Activated CD4-positive, alpha-beta T cell treated with anti-CD3 and anti-CD28 coated beads for 4 hours (primary cell): Measurements from ENCODE around the gene PABPC1L.

Experiments
- DNase-seq, 2 donors: peaks; one replicate each; pipeline ENCODE4 v3.0.0-alpha.2; 2020

Gene PABPC1L

DNA sequence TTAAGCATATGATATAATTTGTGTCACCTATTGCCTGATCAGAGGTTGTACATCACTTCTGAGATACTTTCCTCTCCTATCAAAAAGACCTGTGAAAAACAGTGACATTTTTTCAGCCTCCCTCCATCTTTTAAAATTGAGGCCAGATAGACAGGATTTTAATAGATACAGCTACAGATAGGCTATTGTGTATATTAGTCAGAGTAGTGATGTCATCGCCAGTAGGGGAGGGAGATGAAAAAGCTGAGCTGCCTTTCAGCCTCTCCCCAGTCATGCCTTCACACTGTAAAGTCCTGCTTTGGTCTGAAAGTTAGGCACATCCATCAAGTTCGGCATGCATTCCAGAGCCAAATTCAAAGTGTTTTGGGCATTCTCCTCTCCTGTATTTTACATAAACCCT lies 7.9 kb upstream of the PABPC1L start:
- DNase-seq: peak in 1 of 2 donors; percentile 21

DNA sequence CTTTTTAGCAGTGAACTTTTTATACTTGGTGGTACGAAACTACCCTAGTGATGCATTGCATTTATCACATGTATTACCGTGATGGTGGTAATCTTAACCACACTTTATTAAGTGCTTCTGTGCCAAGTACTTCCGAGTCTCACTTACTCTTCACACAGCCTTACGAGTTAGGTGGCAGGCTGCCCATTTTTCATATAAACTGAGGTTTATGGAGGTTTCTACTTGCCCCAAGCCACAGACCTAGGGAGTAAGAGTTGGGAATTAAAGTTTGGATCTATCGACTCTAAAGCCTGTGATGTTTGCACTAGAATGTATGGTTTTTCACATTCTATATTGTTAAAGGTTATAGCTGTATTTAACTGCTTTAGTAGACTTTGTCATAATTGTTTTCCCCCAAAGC lies 5.5 kb upstream of the PABPC1L start:
- DNase-seq: no peak

DNA sequence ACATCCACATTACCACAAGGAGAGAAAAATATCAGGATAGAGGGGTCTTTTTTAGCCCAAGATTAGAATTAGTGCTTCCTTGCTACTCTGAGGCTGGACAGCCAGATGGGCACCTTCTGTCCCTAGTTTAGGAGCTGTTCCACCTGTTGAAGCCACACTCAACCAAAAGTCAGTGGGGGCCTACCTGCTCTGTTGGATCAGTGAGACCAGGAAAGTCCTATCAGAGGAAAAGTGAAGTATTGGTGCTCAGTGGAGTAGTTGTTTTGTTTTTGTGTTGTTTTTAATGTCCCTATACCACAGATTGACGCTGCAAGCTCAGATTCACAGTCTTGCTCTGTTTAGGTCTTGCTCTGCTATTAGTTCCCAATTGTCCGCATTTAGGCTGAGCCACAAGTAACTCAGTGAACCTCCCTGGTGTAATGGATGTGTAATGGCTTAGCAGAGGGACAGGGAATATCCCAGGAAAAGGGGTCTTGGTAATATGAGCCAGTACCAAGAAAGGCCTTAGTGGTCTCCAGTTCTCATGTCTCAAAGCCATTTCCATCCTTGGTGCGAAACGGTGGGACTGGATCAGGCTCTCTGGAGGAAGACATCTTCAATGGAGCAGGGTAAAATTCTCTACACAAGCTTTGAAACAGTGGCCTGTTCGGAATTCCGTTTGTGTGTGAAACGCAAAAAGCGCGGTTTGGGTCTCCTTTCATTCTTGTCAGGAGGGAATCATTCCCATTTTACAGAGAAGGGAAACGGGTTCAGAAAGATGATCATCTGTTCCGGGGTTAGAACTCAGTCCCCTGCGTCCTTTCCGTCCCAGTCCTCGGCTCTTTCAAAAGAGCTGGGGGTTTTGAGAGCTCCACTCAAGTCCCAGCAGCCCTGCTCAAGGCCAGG lies 631 bp upstream of the PABPC1L start:
- no peak for DNase-seq

DNA sequence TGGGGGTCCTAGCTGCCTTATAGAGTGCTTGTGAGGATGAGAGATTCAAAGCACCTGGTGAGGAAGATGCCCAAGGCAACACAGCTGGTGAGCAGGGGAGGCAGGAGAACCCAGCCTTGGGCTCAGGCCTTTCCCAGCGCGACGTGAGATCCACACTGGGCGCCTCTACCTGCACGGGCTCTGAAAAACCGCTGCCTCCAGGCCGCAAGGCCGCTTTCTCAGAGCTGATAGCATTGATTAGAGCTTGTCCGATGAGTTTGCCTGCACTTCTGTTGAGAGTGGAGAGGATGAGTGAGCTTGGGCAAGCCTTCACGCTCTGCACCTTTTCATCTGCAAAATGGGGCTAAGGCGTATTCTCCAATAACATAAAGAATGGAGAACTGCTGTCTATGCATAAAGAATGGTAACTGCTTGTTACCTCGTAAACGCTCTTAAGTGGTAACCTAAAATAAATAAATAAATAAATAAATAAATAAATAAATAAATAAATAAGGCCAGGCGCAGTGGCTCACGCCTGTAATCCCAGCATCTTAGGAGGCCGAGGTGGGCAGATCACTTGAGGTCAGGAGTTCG lies 916 bp downstream of the PABPC1L start:
- no peak for DNase-seq

DNA sequence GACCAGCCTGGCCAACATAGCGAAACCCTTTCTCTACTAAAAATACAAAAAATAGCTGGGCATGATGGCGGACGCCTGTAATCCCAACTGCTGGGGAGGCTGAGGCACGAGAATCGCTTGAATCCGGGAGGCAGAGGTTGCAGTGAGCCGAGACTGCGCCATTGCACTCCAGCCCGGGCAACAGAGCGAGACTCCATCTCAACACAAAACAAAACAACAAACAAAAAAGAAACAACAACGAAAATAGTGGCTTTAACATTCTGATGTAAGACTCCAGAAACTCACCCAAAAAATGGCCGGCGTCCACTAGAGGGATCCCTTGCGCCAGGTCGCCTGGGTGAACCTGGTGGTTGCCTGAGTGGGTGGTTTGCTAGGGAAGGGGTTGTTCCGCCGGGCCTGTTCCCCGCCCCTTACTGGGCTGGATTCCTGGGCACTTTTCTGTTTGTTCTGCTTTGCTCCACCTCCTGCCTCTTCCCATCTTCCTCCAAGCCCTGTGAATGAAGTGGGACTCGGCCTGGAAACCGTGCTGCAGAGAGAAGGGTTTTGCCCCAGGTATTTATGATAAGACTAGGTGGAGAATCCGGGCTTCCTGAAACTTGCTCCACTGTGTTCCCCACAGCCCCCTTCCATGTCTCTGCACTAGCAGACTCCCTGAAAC lies 1.5 kb downstream of the PABPC1L start:
- DNase-seq: peak; percentile 40 to 50

DNA sequence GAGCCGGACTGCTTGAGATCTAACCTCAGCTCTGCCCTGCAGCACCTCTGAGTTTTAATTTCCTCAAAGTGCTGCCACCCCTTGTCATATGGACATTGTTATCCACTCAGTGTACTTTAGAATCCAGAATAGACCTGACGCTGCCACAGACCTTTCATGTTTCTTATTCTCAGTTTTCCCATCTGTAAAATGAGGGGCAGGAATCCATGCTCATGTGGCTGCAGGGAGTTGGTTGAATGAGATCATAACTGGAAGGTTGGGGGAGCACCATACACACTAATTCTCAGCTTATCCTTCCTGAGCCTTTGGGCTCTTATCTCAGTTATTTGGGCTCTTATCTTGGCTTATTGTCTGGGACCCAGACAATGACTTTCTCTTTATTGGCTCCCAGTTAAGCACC lies 2.3 kb downstream of the PABPC1L start:
- DNase-seq: no peak

DNA sequence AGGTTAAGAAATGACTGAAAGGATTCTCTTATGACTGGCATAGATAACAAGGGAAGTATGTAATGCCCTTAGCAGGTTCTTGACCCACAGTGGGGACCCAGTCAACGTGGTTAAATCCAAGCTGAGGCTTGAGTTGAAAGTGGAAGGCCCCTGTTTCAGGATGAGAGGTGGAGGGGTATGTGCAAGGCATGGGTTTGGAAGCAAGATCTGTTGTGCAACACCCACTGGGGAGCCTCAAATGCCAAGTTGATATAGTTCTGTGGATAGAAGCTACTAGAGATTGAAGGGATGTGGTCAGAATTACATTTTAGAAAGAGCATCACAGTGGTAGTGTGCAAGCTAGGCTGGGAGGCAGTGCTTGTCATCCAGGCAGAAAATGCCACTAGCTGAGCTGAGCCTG lies 5.1 kb downstream of the PABPC1L start:
- DNase-seq: no peak

DNA sequence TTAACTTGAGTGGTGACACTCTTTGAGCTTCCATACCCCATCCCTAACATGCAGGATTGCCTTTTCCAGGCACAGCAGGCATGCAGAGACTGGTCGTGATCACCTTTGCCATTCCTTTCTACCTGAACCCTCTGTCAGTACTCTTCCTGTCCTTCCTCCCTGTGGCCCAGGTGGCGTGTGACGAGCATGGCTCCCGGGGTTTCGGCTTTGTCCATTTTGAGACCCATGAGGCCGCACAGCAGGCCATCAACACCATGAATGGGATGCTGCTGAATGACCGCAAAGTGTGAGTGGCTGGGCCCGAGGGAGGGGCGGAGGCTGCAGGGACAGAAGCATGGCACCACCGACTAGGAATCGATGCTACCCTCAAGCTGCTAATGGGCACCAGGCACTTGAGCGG lies 6.7 kb downstream of the PABPC1L start:
- DNase-seq: no peak

DNA sequence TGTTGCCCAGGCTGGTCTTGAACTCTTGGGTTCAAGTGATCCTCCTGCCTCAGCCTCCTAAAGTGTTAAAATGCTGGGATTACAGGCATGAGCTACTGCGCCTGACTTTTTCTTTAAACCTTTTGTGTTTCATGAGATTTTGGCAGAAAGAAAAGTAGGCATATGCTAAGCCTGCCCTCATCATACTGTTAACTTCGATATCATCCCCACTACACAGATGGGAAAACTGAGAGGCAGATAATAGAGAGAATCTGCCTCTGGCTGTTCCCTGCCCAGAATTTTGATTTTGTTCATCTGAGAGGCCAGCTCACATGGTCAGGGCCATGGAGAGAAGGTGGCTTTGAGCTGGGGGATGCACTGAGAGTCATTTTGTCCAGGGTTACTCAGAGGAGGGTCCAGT lies 7.5 kb downstream of the PABPC1L start:
- DNase-seq: no peak

DNA sequence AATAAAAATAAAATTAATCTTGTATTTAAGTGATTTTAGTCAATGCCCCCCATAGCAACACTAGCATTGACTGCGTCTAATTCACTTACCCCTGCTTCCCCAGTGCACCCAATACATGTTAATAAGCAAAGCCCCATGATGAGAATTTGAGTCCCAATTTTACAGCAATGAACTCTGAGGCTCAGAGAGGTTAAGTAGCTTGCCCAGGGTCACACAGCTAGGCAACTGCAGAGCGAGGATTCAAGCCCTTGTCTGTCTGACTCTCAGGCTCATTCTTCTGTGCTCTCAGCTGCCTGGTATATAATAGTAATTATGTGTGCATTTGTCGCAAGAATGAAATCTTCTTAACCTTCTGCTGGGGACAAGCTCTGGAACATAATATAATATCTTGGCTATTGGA lies 8.5 kb downstream of the PABPC1L start:
- DNase-seq: no peak

DNA sequence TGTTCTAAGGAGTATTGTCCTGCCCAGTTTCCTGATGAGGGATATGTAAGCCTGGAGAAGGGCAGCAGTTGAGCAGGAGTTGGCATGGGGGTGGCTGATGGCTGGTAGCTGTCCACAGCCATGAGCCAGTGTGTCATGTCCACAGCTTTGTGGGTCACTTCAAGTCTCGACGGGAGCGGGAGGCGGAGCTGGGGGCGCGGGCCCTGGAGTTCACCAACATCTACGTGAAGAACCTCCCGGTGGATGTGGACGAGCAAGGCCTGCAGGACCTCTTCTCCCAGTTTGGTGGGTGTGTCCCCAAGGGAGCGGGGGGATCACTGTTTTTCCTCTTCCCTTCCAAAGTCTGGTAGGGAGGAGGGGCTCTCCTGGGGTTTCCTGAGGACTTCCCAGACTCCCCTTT lies 8.9 kb downstream of the PABPC1L start:
- no peak for DNase-seq

DNA sequence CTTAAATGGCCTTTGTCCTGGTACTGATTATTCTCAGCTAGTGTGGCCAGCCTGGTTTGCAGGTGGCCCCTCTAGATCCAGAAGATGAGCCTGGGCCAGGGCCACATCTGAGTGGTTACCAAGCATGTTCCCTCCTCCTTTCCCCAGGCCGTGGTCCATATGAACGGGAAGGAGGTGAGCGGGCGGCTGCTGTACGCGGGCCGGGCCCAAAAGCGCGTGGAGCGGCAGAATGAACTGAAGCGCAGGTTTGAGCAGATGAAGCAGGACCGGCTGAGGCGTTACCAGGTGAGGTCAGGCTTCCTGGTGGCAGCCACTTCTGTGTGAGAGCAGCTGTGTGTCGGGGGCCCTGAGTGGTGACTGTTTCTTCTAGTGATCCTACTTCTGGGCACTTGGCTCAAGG lies 11.6 kb downstream of the PABPC1L start:
- DNase-seq: no peak

DNA sequence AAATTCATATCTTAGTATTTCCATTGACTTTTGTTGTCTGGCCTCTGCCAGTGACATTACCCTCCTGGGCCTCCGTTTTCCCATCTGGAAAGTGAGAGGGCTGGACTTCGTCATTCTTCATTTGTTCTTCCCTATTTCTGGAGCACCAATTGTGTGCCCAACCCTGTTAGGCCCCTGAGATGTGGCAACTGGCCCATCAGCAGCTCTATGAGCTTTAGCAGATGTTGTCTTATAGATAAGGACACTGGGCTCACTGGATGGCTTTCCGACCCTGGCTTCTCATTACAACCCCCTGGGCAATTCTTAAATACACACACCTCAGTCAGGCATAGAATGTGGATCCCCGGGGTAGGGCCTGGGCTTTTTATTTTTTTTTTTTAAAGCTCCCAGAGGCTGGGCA lies 14.7 kb downstream of the PABPC1L start:
- DNase-seq: no peak

DNA sequence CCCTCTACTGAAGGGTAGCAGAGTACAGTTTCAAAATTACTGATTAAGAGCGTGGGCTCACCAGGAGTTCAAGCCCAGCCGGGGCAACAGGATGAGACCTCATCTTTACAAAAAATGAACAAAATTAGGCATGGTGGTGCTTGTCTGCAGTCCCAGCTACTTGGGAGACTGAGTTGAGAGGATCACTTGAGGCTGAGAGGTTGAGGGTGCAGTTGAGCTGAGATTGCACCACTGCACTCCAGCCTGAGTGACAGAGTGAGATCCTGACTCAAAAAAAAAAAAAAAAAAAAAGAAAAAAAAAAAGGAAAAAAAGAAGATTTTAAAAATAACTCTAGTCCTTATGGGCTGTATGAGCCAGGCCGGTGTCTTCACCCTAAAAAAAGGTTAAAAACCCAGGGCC lies 18.7 kb downstream of the PABPC1L start:
- DNase-seq: no peak

DNA sequence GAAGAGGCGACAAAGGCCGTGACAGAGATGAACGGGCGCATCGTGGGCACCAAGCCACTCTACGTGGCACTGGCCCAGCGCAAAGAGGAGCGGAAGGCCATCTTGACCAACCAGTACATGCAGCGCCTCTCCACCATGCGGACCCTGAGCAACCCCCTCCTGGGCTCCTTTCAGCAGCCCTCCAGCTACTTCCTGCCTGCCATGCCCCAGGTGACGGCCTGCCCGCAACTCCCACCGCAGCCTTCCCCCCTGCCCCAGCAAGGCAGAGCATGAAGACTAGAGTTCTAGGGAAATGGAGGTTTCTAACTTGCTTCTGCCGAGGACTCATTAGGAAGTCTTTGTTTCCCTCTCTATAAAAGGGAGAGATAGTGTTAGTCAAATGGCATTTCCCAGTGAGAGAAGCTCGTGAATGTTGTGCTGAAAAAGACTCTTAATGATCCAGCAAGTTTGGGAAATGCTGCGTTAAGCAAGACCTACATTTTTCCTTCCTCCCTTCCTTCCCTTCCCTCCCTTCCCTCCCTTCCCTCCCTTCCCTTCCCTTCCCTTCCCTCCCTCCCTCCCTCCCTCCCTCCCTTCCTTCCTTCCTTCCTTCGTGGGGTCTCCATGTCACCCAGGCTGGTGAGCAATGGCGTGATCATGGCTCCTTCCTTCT lies 20.8 kb downstream of the PABPC1L start:
- no peak for DNase-seq

DNA sequence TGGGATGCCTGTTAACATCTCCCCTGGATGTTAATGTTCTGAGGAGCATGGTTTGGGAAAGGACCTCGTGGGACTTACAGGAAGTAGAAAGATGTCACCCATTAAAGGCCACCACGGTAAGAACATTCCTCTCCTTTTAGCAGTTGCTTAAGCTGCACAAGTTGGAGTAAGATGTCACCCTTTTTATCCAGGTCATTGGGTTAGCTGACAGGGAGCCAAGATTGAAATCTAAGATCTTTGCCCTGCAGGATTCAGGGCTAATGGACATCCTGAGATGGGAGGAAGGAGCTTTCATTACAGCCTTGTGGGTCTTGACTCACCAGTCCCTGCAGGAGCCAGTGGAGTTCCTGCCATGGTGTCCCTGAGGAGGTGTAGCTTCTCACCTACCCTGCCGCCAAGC lies 22.1 kb downstream of the PABPC1L start:
- DNase-seq: no peak

DNA sequence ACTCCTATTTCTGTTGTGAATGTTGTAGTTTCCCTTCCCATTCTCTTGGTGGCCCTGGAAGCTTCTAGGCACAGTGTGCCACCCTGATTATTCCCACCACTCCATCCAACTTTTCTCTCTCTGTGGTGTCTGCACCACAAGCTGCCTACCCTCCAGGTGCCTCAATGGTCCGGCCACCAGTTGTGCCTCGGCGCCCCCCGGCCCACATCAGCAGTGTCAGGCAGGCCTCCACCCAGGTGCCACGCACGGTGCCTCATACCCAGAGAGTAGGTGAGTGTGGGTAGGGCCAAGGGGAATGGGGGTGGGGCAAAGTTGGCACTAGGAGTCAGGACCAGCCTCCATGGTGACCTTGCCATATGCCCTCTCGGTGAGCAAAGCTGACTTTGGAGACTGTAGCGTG lies 23.1 kb downstream of the PABPC1L start:
- DNase-seq: no peak

DNA sequence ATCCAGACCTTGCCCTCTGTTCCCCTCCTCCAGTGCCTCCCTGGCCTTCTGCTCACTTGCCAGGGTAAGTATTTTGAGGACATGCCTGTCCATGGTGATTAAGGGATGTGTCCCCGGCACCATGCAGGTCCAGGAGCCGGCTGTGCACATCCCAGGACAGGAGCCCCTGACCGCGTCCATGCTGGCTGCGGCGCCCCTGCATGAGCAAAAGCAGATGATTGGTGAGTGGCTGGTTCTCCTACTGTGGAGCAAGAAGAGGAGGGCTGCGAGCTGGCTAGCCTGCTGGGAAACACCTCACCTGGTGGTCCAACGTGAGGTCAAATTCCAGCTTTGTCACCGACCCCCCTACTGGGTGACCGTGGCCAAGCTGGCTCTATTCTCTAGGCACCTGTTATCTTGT lies 26.6 kb downstream of the PABPC1L start:
- no peak for DNase-seq

DNA sequence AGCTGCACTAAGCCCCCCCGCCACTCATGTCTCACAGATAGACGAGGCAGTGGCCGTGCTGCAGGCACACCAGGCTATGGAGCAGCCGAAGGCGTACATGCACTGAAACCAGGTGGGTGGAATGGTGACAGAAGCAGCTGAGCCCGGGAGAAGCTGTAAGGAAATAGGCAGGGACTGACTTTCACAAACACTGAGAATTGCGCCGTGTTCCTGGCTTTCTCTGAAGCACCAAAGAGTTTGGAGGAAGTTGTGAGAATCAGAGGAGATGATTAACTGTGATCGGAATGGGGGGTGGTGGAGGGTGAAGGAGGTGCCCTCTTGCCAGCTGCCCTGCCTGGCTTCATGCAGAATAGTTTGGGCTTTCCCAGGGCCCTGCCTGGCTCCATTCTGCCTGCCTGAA lies 28.8 kb downstream of the PABPC1L start:
- DNase-seq: no peak

DNA sequence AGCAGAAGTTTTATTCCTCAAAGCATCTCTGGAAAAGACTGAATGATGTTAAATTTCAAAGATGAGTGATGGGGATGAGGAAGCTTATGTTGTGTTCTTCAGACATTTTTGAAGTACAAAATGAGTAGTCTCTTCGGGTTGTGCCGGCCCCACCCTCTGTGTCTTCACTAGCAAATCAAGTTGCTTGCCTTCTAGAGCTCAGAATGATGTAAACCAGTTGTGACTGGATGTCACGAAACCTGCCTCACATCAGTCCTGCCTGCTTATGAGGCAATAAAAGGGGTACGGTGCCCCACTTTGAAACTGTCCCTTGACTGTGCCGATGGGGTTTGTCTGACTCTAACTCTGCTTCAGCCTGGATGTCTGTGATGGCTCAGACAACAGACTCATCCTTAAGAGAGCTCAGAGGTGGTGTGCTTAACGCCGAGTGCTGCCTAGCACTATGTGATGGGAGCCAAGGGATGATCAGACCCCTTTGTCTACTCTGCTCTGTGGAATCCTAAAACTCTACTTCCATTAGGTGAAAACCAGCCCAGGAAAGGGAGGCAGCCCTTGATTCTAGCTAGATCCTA lies 31.3 kb downstream of the PABPC1L start:
- DNase-seq: no peak

DNA sequence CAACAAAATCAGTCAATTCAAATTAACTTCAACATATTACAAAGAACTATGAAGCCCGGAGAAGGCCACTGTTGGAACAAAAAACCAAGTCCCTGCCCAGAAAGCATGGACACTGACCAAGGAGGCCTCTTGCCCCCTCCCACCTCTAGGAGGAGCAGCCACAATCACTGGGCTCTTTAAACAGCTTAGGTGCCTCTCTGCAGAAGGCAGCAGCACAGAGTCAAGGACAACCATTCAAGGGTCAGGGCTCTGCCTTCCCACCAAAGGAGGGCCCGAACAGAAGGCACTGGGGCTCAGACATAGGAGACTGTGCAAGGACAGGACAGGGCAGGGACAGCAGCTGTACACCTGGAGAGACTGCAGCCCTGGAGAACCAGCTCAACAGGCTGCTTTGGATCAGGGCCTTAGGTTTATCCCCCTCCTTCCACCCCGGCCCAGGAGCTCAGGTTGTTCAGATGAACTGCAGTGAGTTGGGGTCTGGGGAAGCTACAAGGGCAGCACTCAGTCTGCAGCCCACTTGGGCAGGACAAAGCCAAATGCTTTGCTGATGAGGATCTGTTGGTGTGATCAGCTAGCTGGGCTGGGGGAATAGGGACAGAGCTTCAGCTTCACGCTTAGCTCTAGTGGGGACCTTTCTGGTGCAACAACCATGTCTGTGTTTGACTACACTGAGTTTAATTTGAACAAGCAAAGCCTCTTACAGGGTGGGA lies 32.6 kb downstream of the PABPC1L start:
- no peak for DNase-seq

DNA sequence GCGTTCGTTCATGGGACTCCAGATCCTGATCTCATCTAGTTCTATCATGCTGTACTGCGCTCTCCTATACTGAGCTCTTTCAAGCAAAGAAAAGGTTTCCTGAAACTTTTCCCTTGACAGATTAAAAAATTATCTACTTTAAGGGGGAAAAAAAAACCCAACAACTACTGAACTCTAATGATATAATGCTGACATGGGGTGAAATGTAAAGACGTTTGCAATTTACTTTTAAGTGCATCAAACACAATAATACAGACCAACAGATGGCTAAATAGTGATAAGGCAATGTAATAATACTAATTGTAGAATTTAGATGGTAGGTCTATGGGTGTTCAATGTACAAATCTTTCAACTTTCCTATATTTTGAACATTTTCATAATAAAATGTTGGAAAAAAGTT lies 34.0 kb downstream of the PABPC1L start:
- no peak for DNase-seq

DNA sequence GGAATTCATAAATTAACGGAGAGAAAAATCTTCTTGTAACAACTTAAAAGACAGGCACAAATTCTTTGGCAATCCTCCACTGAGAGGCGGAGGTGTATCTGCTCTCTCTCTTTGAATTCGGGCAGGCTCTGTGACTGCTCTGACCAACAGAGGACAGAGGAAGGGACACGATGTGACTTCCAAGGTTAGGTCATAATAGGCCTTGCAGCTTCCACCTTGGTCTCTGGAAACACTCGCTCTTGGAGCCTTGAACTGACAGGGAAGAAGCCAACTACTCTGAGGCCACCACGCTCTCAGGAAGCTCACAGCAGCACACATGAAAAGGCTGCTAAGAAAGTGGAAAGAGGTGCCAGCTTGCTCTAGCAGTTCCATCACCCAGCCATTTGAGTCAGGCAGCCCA lies 35.4 kb downstream of the PABPC1L start:
- no peak for DNase-seq
